Prostate gland (tissue), 2 donors: ENCODE results near the gene GLS.

Experiments
- POLR2A ChIP-seq: fragments of 450-650 bp; IDR thresholded peaks from one replicate; pipeline ENCODE4 v1.6.1; 2016; ENCODE audit warnings: antibody characterized with exemption, mild to moderate bottlenecking
- TF ChIP-seq, protein P1 (sequence below), 4 experiments: fragments of 200-600 bp in 2 of 4; fragments of 450-650 bp in 2 of 4; sonication (generic) in 2 of 4; IDR thresholded peaks; 1 replicate in 3 of 4; 2 replicates in 1 of 4; pipeline ENCODE4 v1.5.1; 2016 to 2019; ENCODE audit warnings: antibody characterized with exemption in 4 of 4, mild to moderate bottlenecking in 2 of 4, moderate library complexity in 2 of 4

GRCh38 chr2:190837420-190837819 is 43.2 kb upstream of the GLS start:
- TF ChIP-seq, protein P1, sequence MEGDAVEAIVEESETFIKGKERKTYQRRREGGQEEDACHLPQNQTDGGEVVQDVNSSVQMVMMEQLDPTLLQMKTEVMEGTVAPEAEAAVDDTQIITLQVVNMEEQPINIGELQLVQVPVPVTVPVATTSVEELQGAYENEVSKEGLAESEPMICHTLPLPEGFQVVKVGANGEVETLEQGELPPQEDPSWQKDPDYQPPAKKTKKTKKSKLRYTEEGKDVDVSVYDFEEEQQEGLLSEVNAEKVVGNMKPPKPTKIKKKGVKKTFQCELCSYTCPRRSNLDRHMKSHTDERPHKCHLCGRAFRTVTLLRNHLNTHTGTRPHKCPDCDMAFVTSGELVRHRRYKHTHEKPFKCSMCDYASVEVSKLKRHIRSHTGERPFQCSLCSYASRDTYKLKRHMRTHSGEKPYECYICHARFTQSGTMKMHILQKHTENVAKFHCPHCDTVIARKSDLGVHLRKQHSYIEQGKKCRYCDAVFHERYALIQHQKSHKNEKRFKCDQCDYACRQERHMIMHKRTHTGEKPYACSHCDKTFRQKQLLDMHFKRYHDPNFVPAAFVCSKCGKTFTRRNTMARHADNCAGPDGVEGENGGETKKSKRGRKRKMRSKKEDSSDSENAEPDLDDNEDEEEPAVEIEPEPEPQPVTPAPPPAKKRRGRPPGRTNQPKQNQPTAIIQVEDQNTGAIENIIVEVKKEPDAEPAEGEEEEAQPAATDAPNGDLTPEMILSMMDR (IDR thresholded peaks at IDR 0.05) = no peak
- no peak for TF ChIP-seq POLR2A
